Activated CD4-positive, alpha-beta T cell treated with anti-CD3 and anti-CD28 coated beads for 1 hour (primary cell): ENCODE results near the gene UGT2A3.

ENCODE experiments used
- DNase-seq: peaks from one replicate; pipeline ENCODE4 v3.0.0-alpha.2; 2020

Gene UGT2A3

DNA sequence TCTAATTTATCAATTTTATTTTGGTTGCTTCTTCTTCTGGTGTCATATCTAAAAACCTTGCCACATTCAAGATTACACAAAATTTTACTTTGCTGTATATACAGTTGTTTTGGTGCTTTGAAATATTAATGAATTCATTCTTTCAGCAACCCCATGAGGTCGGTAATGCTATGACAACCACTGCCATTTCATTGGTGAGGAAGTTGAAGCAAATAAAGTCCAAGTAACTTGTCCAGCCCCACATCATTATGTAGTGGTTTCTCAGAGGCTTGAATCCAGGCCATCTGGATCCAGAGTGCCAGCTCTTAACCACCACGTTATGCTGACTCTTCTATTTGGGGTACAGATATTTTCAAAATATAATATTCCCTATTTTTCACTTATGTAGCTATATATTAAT lies 42.2 kb downstream of the UGT2A3 start:
- no peak for DNase-seq

DNA sequence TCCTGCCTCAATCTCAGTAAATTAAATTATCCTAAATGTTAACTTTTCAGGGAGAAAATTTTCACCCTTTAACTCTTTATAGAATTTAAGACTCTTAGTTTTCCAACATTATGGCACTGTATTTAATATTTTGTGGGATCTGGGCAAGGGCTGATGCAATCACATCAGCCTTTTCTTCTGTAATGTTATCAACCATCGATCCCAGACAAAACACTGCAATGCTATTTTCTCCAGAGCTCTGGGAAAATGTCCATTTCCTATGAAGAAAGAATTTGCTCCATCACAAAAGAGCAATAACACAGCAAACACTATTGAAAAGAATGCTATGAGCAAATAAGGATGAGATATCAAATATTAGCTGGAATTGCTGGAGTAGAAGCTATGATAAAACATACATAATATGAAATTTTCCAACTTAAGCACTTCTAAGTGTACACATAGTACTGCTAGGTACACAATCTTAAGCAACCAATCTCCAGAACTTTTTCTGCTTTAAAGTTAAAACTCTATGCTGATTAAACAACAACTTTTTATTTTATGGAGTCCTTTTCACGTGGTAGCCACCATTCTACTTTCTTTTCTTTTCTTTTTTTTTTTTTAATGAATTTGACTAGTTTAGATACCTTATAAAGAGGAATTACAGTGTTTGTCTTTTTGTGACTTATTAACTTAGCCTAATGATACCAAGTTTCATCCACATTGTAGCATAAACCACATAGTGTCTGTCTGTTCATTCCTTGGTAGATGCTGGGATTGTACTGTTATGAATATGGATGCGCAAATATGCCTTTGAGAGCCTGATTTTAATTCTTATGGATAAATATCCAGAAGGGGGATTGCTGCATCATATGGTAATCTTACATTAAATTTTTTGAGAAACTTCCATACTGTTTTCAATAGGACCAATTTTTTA lies 43.6 kb downstream of the UGT2A3 start:
- DNase-seq: no peak

- DNase-seq: no peak
These were observed 44.4 kb downstream of the UGT2A3 start for GRCh38 chr4:68907245-68907644.

GRCh38 chr4:68906780-68907137 lies 44.8 kb downstream of the UGT2A3 start:
- no peak for DNase-seq

DNA sequence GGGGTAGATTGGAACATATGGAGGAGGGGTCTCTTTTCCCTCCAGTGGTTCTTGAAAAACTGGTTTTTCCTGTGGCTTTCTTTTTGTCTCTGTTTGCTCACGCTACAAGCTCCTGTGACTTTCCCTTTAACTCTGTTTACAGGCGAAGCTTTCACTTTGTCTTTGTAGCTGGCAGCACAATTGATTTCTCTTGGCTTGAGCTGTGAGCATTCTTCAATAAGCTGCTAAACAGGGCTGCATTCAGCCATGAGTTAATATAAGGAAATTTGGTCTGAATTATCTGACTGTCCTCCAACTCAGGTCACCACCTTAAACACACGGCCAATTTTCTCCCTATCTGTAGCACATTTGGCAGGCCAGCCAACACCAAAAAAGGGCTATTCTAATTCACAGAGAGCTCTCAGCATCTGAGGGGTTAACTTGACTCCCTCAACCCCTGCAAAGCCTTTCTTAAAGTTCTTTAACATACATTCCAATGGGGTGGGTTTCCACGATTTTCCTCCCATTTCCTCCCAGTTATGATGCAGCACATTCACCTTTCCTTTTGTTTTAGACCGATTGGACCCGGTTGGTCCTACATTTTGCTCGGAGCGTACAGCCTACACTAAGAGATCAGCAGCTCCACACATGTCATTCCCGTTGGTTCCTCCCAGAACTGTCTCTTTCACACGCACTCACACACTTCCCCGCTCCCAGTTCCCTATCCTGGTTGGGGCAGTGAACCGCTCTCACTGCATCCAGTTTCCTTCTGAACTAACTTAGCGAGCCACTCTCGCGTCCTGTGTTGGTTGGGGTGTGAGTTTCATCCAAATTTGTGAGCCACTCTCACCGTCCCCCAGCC lies 45.4 kb downstream of the UGT2A3 start:
- no peak for DNase-seq

- DNase-seq: no peak
These were observed 46.0 kb downstream of the UGT2A3 start for GRCh38 chr4:68905598-68905938.

- DNase-seq: no peak
These were observed 46.8 kb downstream of the UGT2A3 start for GRCh38 chr4:68904786-68905185.

DNA sequence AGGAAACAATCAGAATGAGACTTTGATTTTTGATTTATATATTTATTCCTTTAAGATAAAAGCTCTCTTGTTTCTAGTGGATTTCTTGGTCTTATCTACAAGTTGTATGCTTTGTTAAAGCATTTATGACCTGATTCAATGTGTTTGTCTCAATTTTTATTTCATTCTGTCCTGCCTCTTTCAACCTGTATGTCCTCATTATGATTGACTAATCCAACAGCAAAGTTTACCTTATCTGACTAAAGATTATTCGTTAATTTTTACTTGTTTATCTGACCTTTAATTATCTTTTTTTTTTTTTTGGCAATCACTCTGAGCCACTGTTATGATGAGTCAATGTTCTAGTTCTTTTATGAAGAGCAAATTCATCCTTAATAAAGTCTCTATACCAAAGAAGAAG lies 54.9 kb downstream of the UGT2A3 start:
- DNase-seq: no peak

DNA sequence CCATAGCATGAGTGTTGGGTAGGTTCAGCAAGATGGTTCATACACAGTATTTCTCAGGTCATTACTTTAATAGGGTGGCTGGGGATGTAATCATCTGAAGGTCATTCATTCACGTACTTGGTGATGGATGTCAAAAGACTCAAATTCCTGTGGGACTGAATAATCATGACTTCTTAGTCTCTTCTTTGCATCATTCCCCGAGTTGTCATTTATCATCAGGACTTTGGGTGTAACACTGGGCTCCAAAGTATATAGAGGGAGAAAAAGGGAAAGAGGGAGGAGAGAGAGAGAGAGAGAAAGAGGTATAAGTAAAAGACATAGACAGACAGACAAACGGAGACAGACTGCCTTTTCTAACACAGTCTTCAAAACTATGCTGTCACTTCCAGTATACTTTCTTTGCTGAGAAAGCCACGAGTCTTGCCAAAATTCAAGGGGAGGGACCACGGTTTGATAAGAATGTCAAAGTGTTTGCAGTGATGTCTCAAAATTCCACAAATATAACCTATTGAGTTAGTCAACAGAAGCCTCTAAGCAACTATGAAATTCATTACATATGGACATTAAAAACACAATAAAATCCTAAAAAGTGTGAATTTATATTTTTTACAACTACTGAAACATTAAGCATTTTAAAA lies 55.9 kb downstream of the UGT2A3 start:
- no peak for DNase-seq

DNA sequence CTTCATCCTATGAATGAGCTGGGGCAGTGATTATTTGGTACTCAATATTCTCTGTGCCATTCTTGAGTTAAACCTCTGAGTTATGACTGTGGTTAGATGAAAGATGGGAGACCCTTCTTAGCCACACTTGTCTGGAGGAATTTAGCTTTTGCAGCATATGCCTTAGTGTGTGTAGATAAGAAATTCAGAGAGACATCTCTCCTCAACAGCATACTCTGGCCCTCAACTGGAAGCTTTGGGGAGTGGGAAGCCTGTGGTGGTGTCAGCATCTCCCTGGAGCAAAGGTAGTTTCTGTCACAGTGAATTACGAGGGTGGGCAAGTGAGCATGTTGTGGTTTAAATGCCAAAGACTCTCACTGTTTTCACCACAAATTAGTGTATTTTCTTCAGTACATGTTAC lies 58.7 kb downstream of the UGT2A3 start:
- DNase-seq: no peak

- DNase-seq: no peak
These were observed 59.9 kb downstream of the UGT2A3 start for GRCh38 chr4:68891678-68892077.

DNA sequence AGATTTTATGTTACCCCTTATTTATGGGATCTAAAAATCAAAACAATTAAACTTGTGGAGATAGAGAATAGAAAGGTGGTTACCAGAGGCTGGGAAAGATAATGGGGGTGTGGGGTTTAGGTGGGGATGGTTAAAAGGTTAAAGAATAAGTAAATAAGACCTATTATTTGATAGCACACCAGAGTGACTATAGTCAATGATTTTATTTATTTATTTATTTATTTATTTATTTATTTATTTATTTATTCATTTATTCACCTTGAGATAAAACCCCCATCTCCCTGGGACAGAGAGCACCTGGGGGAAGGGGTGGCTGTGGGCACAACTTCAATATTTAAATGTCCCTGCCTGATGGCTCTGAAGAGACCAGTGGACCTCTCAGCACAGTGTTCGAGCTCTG lies 66.1 kb downstream of the UGT2A3 start:
- DNase-seq: no peak

GRCh38 chr4:68883870-68884269 lies 67.7 kb downstream of the UGT2A3 start:
- DNase-seq: no peak
